Measurements from ENCODE around the gene ANXA6. TPM values are rescaled to one million over a fixed set of nuclear protein-coding genes. Genes with fewer than 3 reads are reported as not detected.

ANXA6 gene
- polyA plus RNA-seq, 1 donor (not counting 4 experiments of a cell fraction or from before 2014, with no cell fraction given) = 37.0 TPM

DNA sequence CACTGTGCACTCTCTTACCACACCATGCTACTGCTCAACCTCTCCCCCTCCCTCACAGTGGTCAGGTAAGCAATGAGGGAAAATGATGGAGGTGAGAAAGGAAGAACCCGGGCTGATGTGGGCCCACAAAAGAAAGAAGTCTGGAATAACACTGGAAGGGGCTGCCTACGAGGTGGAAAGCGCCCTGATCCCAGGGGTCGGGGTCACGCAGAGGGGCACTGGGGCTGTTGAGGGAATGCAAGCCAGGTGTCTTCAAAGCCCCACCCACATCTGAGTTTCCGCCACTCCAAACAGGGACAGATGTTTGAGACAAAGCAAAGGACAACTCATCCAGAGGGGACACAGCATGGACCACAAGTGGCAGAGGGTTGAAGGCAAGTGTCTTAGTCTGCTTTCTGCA is 81.0 kb downstream of the ANXA6 start:
- Histone ChIP-seq H3K9me1 (ENCODE audit: control insufficient read depth, extremely low read depth, insufficient read depth, low read length) (peaks cover 2% of the 10 kb centered on the region), H3K79me2 (ENCODE audit: control insufficient read depth, insufficient read depth, low read length) (peaks cover 73% of the 10 kb centered on the region), H3K9ac (ENCODE audit: control insufficient read depth, extremely low read depth, insufficient read depth, low read length) (peak overlapping the region; percentile 61), H3K36me3 (ENCODE audit: control insufficient read depth in 2 of 2, extremely low read depth in 1 of 2, insufficient read depth in 2 of 2, low read length in 2 of 2) (peaks cover 11 to 20% of the 10 kb centered on the region in 2 experiments), H4K20me1 (ENCODE audit: control insufficient read depth, extremely low read depth, insufficient read depth, low read length) (no peaks in the 10 kb centered on the region), H3K4me1 (ENCODE audit: control insufficient read depth, extremely low read depth, insufficient read depth, low read length) (peaks cover 56% of the 10 kb centered on the region), H3K4me3 (ENCODE audit: control insufficient read depth in 2 of 3, extremely low read depth in 1 of 3, insufficient read depth in 2 of 3, low read depth in 1 of 3, low read length in 3 of 3) (no peak overlapping the region), H3K27ac (ENCODE audit: control insufficient read depth, insufficient read depth, low read length) (peak overlapping the region; percentile 82), H3K27me3 (ENCODE audit: control insufficient read depth, extremely low read depth, insufficient read depth, low read length) (no peaks in the 10 kb centered on the region), H3K4me2 (ENCODE audit: control insufficient read depth, extremely low read depth, insufficient read depth, low read depth, low read length) (peak overlapping the region; percentile 63), H2AFZ (ENCODE audit: control insufficient read depth, low read length) (no peak overlapping the region), H3K9me3 (ENCODE audit: control insufficient read depth, low read depth, low read length) (peaks cover 2% of the 10 kb centered on the region)
- no peak for FAIRE-seq
- TF ChIP-seq, protein P1, sequence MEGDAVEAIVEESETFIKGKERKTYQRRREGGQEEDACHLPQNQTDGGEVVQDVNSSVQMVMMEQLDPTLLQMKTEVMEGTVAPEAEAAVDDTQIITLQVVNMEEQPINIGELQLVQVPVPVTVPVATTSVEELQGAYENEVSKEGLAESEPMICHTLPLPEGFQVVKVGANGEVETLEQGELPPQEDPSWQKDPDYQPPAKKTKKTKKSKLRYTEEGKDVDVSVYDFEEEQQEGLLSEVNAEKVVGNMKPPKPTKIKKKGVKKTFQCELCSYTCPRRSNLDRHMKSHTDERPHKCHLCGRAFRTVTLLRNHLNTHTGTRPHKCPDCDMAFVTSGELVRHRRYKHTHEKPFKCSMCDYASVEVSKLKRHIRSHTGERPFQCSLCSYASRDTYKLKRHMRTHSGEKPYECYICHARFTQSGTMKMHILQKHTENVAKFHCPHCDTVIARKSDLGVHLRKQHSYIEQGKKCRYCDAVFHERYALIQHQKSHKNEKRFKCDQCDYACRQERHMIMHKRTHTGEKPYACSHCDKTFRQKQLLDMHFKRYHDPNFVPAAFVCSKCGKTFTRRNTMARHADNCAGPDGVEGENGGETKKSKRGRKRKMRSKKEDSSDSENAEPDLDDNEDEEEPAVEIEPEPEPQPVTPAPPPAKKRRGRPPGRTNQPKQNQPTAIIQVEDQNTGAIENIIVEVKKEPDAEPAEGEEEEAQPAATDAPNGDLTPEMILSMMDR (optimal IDR thresholded peaks at IDR 0.05 in 1 of 3, IDR thresholded peaks at IDR 0.05 in 1 of 3, conservative IDR thresholded peaks at IDR 0.05 in 1 of 3; ENCODE audit: extremely low read depth in 1 of 3, insufficient read depth in 2 of 3, low read length in 3 of 3) = peak in 1 of 3 experiments; percentile 9
- TF ChIP-seq EZH2 (IDR thresholded peaks at IDR 0.05; ENCODE audit: low read length) = no peak
- DNase-seq (ENCODE audit: low read depth, low spot score) = no peak
- dilution Hi-C loops (cut with MboI; ENCODE audit: extremely low pct_ligation_motif_present, low sequenced_read_pairs) = no loop called here

DNA sequence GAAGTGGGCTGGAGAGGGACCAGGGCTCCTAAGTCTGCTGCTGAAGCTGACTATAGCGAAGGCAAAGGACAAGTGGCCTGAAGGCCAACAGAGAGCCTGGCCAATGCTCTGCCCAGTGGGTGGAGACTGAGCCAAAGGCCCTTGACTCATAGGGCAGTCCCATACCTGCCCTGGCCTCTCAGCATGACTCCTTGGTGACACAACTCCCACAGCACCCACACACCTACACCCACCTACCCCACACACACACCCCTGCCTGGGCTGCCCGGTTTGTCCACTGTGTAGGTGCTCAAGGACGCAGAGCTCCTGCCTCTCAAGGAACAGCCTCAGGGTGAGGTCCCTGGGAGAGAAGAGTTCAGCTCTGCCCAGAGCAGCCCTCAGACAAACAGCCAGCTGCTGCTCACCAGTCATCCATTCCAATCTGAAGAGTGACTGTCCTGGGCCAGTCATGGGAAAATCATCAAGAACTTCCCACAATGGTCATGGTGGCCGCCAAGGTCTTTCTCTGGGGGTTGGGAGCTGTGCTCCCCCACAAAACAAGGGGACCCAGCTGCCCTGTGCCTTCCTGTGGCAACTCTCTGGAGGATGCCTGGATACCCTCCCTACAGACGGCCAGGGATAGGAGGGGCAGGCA is 81.8 kb downstream of the ANXA6 start:
- peaks cover 2% of the 10 kb centered on the region for H3K9me3 ChIP-seq (ENCODE audit: control insufficient read depth, low read depth, low read length)
- dilution Hi-C loops (cut with MboI; ENCODE audit: extremely low pct_ligation_motif_present, low sequenced_read_pairs) = no loop called here
- no peaks in the 10 kb centered on the region for H3K27me3 ChIP-seq (ENCODE audit: control insufficient read depth, extremely low read depth, insufficient read depth, low read length)
- DNase-seq (ENCODE audit: low read depth, low spot score) (peak; percentile 81), FAIRE-seq (peak; percentile 9)
- TF ChIP-seq, protein P1 (optimal IDR thresholded peaks at IDR 0.05 in 1 of 3, IDR thresholded peaks at IDR 0.05 in 1 of 3, conservative IDR thresholded peaks at IDR 0.05 in 1 of 3; ENCODE audit: extremely low read depth in 1 of 3, insufficient read depth in 2 of 3, low read length in 3 of 3) = no peak
- TF ChIP-seq EZH2 (IDR thresholded peaks at IDR 0.05; ENCODE audit: low read length) = no peak
- H3K4me3 ChIP-seq (ENCODE audit: control insufficient read depth in 2 of 3, extremely low read depth in 1 of 3, insufficient read depth in 2 of 3, low read depth in 1 of 3, low read length in 3 of 3) = peak overlapping the region in 1 of 3 experiments; percentile 8
- H2AFZ ChIP-seq (ENCODE audit: control insufficient read depth, low read length) = no peak overlapping the region
- peaks cover 53% of the 10 kb centered on the region for H3K4me1 ChIP-seq (ENCODE audit: control insufficient read depth, extremely low read depth, insufficient read depth, low read length)
- peaks cover 17 to 20% of the 10 kb centered on the region in 2 experiments for H3K36me3 ChIP-seq (ENCODE audit: control insufficient read depth in 2 of 2, extremely low read depth in 1 of 2, insufficient read depth in 2 of 2, low read length in 2 of 2)
- peaks cover 2% of the 10 kb centered on the region for H3K9me1 ChIP-seq (ENCODE audit: control insufficient read depth, extremely low read depth, insufficient read depth, low read length)
- H3K79me2 ChIP-seq (ENCODE audit: control insufficient read depth, insufficient read depth, low read length) = peaks cover 75% of the 10 kb centered on the region
- no peaks in the 10 kb centered on the region for H4K20me1 ChIP-seq (ENCODE audit: control insufficient read depth, extremely low read depth, insufficient read depth, low read length)
- H3K27ac ChIP-seq (ENCODE audit: control insufficient read depth, insufficient read depth, low read length) = peak overlapping the region; percentile 82
- H3K4me2 ChIP-seq (ENCODE audit: control insufficient read depth, extremely low read depth, insufficient read depth, low read depth, low read length) = peak overlapping the region; percentile 63
- H3K9ac ChIP-seq (ENCODE audit: control insufficient read depth, extremely low read depth, insufficient read depth, low read length) = peak overlapping the region; percentile 61
